AG10803 (cell line): ENCODE data around the gene HYDIN.

Experiments
- DNase-seq: peaks from one replicate; pipeline ENCODE4 v3.0.0; 2010; ENCODE audit warnings: low read depth
- H3K4me3 ChIP-seq: 2 replicates; pipeline ENCODE4 v1.5.1; 2011; ENCODE audit warnings: mild to moderate bottlenecking, low read length, control low read depth
- TF ChIP-seq, protein P1 (sequence below): conservative IDR thresholded peaks from 2 replicates; pipeline ENCODE4 v1.5.1; 2011; ENCODE audit warnings: mild to moderate bottlenecking, low read length, control low read depth, inconsistent platforms

The HYDIN gene

DNA sequence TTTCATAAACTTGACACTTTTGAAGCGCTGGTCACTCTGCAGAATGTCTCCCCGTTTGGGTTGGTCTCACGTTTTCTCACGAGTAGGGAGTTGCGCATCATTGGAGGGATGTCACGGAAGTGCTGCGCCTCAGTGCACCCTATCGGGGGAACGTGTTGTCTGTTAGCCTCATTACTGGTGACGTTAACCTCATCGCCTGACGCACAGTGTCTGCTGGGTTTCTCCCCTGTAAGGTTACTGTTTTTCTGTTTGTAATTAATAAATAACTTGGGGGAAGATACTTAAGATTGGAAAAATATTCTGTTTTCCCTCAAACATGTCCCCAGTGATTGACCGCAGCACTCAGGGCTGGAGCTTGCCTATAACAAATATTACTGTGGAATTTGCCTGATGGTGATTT is 456.3 kb downstream of the HYDIN start:
- H3K4me3 ChIP-seq: no peak overlapping the region
- DNase-seq: no peak
- TF ChIP-seq, protein P1, sequence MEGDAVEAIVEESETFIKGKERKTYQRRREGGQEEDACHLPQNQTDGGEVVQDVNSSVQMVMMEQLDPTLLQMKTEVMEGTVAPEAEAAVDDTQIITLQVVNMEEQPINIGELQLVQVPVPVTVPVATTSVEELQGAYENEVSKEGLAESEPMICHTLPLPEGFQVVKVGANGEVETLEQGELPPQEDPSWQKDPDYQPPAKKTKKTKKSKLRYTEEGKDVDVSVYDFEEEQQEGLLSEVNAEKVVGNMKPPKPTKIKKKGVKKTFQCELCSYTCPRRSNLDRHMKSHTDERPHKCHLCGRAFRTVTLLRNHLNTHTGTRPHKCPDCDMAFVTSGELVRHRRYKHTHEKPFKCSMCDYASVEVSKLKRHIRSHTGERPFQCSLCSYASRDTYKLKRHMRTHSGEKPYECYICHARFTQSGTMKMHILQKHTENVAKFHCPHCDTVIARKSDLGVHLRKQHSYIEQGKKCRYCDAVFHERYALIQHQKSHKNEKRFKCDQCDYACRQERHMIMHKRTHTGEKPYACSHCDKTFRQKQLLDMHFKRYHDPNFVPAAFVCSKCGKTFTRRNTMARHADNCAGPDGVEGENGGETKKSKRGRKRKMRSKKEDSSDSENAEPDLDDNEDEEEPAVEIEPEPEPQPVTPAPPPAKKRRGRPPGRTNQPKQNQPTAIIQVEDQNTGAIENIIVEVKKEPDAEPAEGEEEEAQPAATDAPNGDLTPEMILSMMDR: no peak

GRCh38 chr16:70772493-70772892 is 458.0 kb downstream of the HYDIN start:
- TF ChIP-seq, protein P1: no peak
- DNase-seq: peak; percentile 31
- H3K4me3 ChIP-seq: no peak overlapping the region

- TF ChIP-seq, protein P1: peak; percentile 96
- H3K4me3 ChIP-seq: no peak overlapping the region
- DNase-seq: peak; percentile 48
These were observed 459.6 kb downstream of the HYDIN start for GRCh38 chr16:70770626-70771552.

GRCh38 chr16:70770291-70770625 is 460.3 kb downstream of the HYDIN start:
- H3K4me3 ChIP-seq: no peak overlapping the region
- TF ChIP-seq, protein P1: no peak
- DNase-seq: no peak

- no peak for DNase-seq
- no peak overlapping the region for H3K4me3 ChIP-seq
- TF ChIP-seq, protein P1: no peak; the same call in 1 of the 2 replicates
These were observed 460.8 kb downstream of the HYDIN start for GRCh38 chr16:70769761-70770160.

DNA sequence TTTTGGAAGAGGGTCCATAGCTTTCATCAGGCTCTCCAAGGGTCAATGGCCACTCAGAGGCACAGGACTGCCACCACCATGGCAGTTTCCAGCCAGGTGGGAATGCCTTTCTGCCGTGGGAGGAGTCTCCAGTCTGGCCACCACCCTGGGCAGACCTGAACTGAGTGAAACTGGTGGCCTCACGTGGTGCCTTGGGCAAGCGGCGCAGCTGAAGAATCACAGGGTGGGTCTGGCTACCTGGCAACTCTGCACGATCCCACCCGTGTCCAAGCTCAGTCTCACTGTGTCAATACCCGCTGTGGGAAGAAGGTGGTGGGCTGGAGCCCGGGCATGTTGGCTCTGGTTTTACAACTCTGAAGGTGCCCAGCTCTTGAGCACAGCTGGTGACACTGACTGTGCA is 461.4 kb downstream of the HYDIN start:
- no peak overlapping the region for H3K4me3 ChIP-seq
- DNase-seq: no peak
- TF ChIP-seq, protein P1: no peak

DNA sequence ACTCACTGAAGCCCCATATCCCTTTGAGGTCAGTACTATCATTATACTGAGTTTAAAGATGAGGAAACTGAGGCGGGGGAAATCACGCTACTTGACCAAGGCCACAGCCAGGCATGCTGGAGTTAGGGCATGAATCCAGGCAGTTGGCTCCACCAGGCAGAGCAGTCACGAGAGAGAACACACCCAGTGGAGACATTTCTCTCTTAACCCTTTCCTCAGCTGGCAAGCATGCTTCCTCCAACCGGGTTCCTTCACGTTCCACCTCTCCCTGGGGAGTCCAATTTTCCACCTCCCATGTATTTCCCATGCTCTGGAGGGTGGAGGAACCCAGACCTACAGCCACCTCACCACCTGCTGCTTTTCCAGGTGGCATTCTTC is 462.3 kb downstream of the HYDIN start:
- no peak overlapping the region for H3K4me3 ChIP-seq
- peak; percentile 61 for DNase-seq

More for the DNA sequence above, 462.3 kb downstream of the HYDIN start:
- TF ChIP-seq, protein P1: no peak
